Measurements from ENCODE around the gene CCL7.

The CCL7 gene

GRCh38 chr17:34313164-34313563, 43.1 kb downstream of the CCL7 start:
- TF ChIP-seq, protein P1, sequence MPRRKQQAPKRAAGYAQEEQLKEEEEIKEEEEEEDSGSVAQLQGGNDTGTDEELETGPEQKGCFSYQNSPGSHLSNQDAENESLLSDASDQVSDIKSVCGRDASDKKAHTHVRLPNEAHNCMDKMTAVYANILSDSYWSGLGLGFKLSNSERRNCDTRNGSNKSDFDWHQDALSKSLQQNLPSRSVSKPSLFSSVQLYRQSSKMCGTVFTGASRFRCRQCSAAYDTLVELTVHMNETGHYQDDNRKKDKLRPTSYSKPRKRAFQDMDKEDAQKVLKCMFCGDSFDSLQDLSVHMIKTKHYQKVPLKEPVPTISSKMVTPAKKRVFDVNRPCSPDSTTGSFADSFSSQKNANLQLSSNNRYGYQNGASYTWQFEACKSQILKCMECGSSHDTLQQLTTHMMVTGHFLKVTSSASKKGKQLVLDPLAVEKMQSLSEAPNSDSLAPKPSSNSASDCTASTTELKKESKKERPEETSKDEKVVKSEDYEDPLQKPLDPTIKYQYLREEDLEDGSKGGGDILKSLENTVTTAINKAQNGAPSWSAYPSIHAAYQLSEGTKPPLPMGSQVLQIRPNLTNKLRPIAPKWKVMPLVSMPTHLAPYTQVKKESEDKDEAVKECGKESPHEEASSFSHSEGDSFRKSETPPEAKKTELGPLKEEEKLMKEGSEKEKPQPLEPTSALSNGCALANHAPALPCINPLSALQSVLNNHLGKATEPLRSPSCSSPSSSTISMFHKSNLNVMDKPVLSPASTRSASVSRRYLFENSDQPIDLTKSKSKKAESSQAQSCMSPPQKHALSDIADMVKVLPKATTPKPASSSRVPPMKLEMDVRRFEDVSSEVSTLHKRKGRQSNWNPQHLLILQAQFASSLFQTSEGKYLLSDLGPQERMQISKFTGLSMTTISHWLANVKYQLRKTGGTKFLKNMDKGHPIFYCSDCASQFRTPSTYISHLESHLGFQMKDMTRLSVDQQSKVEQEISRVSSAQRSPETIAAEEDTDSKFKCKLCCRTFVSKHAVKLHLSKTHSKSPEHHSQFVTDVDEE (CRISPR knock-in tag; IDR thresholded peaks at IDR 0.05) = no peak
- TF ChIP-seq PPARA (CRISPR knock-in tag; IDR thresholded peaks at IDR 0.05; ENCODE audit: borderline replicate concordance) (no peak), ZNF8 (CRISPR knock-in tag; IDR thresholded peaks at IDR 0.05) (no peak), ZC3H10 (CRISPR knock-in tag; IDR thresholded peaks at IDR 0.05) (no peak), OSR1 (CRISPR knock-in tag; IDR thresholded peaks at IDR 0.05) (no peak), CREB5 (CRISPR knock-in tag; IDR thresholded peaks at IDR 0.05; ENCODE audit: low read depth) (no peak), ZNF70 (CRISPR knock-in tag; IDR thresholded peaks at IDR 0.05) (no peak), RARB (CRISPR knock-in tag; IDR thresholded peaks at IDR 0.05) (no peak), ZFP3 (CRISPR knock-in tag; IDR thresholded peaks at IDR 0.05) (no peak), ESRRG (CRISPR knock-in tag; IDR thresholded peaks at IDR 0.05) (no peak), BACH2 (CRISPR knock-in tag; IDR thresholded peaks at IDR 0.05; ENCODE audit: borderline replicate concordance) (no peak)
- no peak for ATAC-seq

- ATAC-seq = no peak
- TF ChIP-seq ARNTL (CRISPR knock-in tag; IDR thresholded peaks at IDR 0.05; ENCODE audit: borderline replicate concordance, low read depth) = no peak
- TF ChIP-seq TOX (CRISPR knock-in tag; IDR thresholded peaks at IDR 0.05; ENCODE audit: borderline replicate concordance) = no peak
- TF ChIP-seq RARB (CRISPR knock-in tag; IDR thresholded peaks at IDR 0.05) = no peak
- TF ChIP-seq TCF4 (CRISPR knock-in tag; IDR thresholded peaks at IDR 0.05; ENCODE audit: borderline replicate concordance) = no peak
- TF ChIP-seq BACH2 (CRISPR knock-in tag; IDR thresholded peaks at IDR 0.05; ENCODE audit: borderline replicate concordance) = no peak
- TF ChIP-seq SNAI2 (CRISPR knock-in tag; IDR thresholded peaks at IDR 0.05) = no peak
Observed at GRCh38 chr17:34314279-34314678, 44.3 kb downstream of the CCL7 start.

- no peak for ATAC-seq
- TF ChIP-seq, protein P2, sequence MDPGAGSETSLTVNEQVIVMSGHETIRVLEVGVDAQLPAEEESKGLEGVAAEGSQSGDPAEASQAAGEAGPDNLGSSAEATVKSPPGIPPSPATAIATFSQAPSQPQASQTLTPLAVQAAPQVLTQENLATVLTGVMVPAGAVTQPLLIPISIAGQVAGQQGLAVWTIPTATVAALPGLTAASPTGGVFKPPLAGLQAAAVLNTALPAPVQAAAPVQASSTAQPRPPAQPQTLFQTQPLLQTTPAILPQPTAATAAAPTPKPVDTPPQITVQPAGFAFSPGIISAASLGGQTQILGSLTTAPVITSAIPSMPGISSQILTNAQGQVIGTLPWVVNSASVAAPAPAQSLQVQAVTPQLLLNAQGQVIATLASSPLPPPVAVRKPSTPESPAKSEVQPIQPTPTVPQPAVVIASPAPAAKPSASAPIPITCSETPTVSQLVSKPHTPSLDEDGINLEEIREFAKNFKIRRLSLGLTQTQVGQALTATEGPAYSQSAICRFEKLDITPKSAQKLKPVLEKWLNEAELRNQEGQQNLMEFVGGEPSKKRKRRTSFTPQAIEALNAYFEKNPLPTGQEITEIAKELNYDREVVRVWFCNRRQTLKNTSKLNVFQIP (CRISPR knock-in tag; IDR thresholded peaks at IDR 0.05; ENCODE audit: borderline replicate concordance, low read depth) = no peak
- TF ChIP-seq ZFP30 (CRISPR knock-in tag; IDR thresholded peaks at IDR 0.05) = no peak
- TF ChIP-seq, protein P3, sequence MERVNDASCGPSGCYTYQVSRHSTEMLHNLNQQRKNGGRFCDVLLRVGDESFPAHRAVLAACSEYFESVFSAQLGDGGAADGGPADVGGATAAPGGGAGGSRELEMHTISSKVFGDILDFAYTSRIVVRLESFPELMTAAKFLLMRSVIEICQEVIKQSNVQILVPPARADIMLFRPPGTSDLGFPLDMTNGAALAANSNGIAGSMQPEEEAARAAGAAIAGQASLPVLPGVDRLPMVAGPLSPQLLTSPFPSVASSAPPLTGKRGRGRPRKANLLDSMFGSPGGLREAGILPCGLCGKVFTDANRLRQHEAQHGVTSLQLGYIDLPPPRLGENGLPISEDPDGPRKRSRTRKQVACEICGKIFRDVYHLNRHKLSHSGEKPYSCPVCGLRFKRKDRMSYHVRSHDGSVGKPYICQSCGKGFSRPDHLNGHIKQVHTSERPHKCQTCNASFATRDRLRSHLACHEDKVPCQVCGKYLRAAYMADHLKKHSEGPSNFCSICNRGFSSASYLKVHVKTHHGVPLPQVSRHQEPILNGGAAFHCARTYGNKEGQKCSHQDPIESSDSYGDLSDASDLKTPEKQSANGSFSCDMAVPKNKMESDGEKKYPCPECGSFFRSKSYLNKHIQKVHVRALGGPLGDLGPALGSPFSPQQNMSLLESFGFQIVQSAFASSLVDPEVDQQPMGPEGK (CRISPR knock-in tag; IDR thresholded peaks at IDR 0.05; ENCODE audit: borderline replicate concordance) = no peak
- no peak for TF ChIP-seq PPARA (CRISPR knock-in tag; IDR thresholded peaks at IDR 0.05; ENCODE audit: borderline replicate concordance)
- TF ChIP-seq, protein P4, sequence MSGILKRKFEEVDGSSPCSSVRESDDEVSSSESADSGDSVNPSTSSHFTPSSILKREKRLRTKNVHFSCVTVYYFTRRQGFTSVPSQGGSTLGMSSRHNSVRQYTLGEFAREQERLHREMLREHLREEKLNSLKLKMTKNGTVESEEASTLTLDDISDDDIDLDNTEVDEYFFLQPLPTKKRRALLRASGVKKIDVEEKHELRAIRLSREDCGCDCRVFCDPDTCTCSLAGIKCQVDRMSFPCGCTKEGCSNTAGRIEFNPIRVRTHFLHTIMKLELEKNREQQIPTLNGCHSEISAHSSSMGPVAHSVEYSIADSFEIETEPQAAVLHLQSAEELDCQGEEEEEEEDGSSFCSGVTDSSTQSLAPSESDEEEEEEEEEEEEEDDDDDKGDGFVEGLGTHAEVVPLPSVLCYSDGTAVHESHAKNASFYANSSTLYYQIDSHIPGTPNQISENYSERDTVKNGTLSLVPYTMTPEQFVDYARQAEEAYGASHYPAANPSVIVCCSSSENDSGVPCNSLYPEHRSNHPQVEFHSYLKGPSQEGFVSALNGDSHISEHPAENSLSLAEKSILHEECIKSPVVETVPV (CRISPR knock-in tag; IDR thresholded peaks at IDR 0.05) = no peak
- no peak for TF ChIP-seq ESRRG (CRISPR knock-in tag; IDR thresholded peaks at IDR 0.05)
- TF ChIP-seq TCF4 (CRISPR knock-in tag; IDR thresholded peaks at IDR 0.05; ENCODE audit: borderline replicate concordance) = no peak
- TF ChIP-seq ZNF70 (CRISPR knock-in tag; IDR thresholded peaks at IDR 0.05) = no peak
- TF ChIP-seq, protein P1 (CRISPR knock-in tag; IDR thresholded peaks at IDR 0.05) = no peak
Observed at GRCh38 chr17:34318474-34318873, 48.5 kb downstream of the CCL7 start.

Data from SK-N-SH treated with all-trans-retinoic acid at 6 μM for 48 hours (cell line).